ENCODE results near the gene DDR2.

The DDR2 gene

DNA sequence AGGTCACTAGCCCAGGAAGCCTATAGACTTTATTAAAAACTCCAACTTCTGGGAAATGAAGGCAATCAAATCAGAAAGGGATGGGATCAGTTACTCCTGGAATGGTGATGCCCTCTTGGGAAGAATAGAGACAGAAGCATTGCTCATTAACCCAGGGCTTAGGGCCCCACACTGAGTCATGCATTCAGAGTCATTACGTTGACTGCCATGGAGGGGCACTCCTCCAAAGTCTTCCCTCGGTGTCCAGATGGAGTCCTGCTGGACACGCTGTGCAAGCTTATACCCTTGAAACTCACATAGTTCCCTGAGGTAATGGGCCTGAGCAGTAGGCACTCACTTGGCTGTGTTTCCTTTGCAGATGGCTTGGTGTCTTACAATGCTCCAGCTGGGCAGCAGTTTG is 123.0 kb downstream of the DDR2 start:
- TF ChIP-seq POLR2A (IDR thresholded peaks at IDR 0.05; ENCODE audit: extremely low read depth, insufficient read length) (no peak), MYC (IDR thresholded peaks at IDR 0.05; ENCODE audit: low read depth, low read length) (no peak)
- TF ChIP-seq, protein P1, sequence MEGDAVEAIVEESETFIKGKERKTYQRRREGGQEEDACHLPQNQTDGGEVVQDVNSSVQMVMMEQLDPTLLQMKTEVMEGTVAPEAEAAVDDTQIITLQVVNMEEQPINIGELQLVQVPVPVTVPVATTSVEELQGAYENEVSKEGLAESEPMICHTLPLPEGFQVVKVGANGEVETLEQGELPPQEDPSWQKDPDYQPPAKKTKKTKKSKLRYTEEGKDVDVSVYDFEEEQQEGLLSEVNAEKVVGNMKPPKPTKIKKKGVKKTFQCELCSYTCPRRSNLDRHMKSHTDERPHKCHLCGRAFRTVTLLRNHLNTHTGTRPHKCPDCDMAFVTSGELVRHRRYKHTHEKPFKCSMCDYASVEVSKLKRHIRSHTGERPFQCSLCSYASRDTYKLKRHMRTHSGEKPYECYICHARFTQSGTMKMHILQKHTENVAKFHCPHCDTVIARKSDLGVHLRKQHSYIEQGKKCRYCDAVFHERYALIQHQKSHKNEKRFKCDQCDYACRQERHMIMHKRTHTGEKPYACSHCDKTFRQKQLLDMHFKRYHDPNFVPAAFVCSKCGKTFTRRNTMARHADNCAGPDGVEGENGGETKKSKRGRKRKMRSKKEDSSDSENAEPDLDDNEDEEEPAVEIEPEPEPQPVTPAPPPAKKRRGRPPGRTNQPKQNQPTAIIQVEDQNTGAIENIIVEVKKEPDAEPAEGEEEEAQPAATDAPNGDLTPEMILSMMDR (IDR thresholded peaks at IDR 0.05; ENCODE audit: low read depth, low read length) = no peak
- TF ChIP-seq, protein P2, sequence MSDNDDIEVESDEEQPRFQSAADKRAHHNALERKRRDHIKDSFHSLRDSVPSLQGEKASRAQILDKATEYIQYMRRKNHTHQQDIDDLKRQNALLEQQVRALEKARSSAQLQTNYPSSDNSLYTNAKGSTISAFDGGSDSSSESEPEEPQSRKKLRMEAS (IDR thresholded peaks at IDR 0.05; ENCODE audit: low read depth, low read length) = no peak
- no peak for DNase-seq (ENCODE audit: low read depth)
- no peak overlapping the region for H3K4me3 ChIP-seq (ENCODE audit: low read depth, low read length)

DNA sequence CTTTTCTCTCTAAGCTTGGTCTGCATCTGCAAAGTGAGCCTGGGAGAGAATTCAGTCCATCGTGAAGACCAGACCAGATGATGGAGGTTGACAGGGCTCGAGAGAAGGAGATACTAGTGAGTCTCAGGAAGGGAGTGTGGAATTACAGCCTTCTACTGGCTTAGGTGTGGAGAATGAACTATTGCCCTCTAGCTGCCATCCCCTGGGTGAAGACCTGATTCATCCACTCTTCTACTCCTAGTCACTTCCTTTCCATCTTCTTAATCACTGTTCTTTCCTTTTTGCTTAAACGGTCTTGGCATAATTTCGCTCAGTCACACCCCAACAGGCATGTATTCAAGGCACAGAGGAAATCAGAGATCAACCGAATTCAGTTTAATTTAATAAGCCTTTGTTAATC is 124.3 kb downstream of the DDR2 start:
- DNase-seq (ENCODE audit: low read depth) = no peak
- H3K4me3 ChIP-seq (ENCODE audit: low read depth, low read length) = no peak overlapping the region
- TF ChIP-seq POLR2A (IDR thresholded peaks at IDR 0.05; ENCODE audit: extremely low read depth, insufficient read length) = no peak
- TF ChIP-seq, protein P2 (IDR thresholded peaks at IDR 0.05; ENCODE audit: low read depth, low read length) = no peak
- TF ChIP-seq, protein P1 (IDR thresholded peaks at IDR 0.05; ENCODE audit: low read depth, low read length) = no peak
- no peak for TF ChIP-seq MYC (IDR thresholded peaks at IDR 0.05; ENCODE audit: low read depth, low read length)

DNA sequence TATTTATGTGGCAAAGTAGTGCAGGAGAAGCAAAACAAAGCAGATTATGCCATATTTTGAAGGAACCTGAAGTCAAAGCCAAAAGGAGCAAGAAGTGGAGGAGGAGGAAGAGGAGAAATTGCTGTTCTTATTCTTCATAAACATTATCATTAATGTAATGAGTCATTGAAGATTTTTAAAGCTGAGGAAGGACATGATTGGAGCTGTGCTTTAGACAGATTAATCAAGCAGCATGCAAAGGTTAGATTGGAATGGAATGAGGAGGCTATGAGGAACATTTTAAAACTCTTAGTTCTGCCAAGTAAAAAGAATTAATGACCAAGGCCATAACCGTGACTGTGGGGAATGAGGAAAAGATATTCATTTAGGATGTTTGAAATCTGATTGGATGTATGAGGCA is 125.2 kb downstream of the DDR2 start:
- no peak overlapping the region for H3K4me3 ChIP-seq (ENCODE audit: low read depth, low read length)
- DNase-seq (ENCODE audit: low read depth) = no peak
- TF ChIP-seq, protein P1 (IDR thresholded peaks at IDR 0.05; ENCODE audit: low read depth, low read length) = no peak
- TF ChIP-seq, protein P2 (IDR thresholded peaks at IDR 0.05; ENCODE audit: low read depth, low read length) = no peak
- TF ChIP-seq MYC (IDR thresholded peaks at IDR 0.05; ENCODE audit: low read depth, low read length) (no peak), POLR2A (IDR thresholded peaks at IDR 0.05; ENCODE audit: extremely low read depth, insufficient read length) (no peak)

DNA sequence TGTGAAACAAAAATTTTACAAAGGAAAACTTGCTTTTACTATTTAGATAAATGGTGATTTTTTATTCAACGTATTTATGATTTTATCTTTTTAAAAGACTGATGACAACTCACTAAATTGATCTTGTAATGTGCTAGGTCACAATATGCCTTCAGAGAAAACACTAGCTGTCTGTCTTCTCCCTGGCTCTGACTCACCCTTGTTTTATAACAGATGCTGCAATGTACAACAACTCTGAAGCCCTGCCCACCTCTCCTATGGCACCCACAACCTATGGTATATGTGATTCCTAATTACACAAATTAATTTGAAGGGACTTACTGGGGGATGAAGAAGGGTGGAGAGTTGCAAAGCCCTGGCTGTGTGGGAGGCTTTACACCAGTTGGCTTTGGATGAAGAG is 133.5 kb downstream of the DDR2 start:
- no peak overlapping the region for H3K4me3 ChIP-seq (ENCODE audit: low read depth, low read length)
- TF ChIP-seq, protein P1 (IDR thresholded peaks at IDR 0.05; ENCODE audit: low read depth, low read length) = no peak
- TF ChIP-seq MYC (IDR thresholded peaks at IDR 0.05; ENCODE audit: low read depth, low read length) = no peak
- TF ChIP-seq POLR2A (IDR thresholded peaks at IDR 0.05; ENCODE audit: extremely low read depth, insufficient read length) = no peak
- TF ChIP-seq, protein P2 (IDR thresholded peaks at IDR 0.05; ENCODE audit: low read depth, low read length) = no peak
- DNase-seq (ENCODE audit: low read depth) = no peak

DNA sequence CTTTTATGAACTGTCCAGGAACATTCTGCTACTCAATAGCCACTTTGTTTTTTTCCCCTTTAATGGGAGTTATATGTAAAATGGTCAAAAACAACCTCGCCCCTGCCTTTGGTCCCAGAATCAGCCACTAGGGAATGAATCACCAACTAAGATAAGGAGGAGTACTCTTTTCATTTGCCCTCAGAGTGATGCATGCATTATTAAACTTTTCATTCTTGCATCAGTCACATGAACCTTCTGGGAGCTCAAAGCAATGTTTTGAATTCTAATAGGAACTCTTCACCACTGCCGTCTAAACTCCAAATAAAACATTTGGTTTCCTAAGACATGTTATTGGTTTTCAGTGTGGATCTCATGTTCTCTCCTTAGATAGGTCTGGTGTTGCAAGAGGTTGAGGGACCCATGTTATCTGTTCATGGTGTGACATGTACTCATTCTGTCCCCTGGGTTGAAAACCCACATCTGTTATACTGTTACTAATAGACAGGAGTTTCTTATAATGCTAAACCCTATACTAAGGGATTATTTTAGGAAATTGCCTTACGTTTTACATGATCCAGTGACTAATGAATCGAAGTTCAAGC is 140.4 kb downstream of the DDR2 start:
- no peak overlapping the region for H3K4me3 ChIP-seq (ENCODE audit: low read depth, low read length)
- no peak for DNase-seq (ENCODE audit: low read depth)
- TF ChIP-seq, protein P1 (IDR thresholded peaks at IDR 0.05; ENCODE audit: low read depth, low read length) = no peak
- no peak for TF ChIP-seq POLR2A (IDR thresholded peaks at IDR 0.05; ENCODE audit: extremely low read depth, insufficient read length)
- no peak for TF ChIP-seq MYC (IDR thresholded peaks at IDR 0.05; ENCODE audit: low read depth, low read length)
- TF ChIP-seq, protein P2 (IDR thresholded peaks at IDR 0.05; ENCODE audit: low read depth, low read length) = no peak
